IMR-90 (cell line): Measurements from ENCODE around the gene VPS52. TPM values are rescaled to one million over a fixed set of nuclear protein-coding genes. Genes with fewer than 3 reads are reported as not detected.
A peak's percentile ranks its signal among the peaks of the same experiment; 100 is the strongest.

Experiments used
- ATAC-seq: fragments of 200-7000 bp; cut with Tn5 transposase; 2 replicates; pipeline ENCODE4 v1.9.1; 2020; ENCODE audit warnings: low read depth, mild to moderate bottlenecking, moderate library complexity
- BruUV-seq: library from RNA; stranded (reverse); fragments of 400-500 nt; replicated peaks from 2 replicates; lab custom pipeline; 2021; lab: Mats Ljungman, UMichigan
- CTCF ChIA-PET: fragments of 300-600 bp; formaldehyde crosslinking; extraction: SDS; loops from one replicate; lab custom pipeline; 2021; ENCODE audit warnings: antibody characterized with exemption; lab: Yijun Ruan, JAX
- POLR2A ChIA-PET: fragments of 300-600 bp; sonication (Branson Sonifier 250); formaldehyde crosslinking; loops from one replicate; lab custom pipeline; 2022; ENCODE audit warnings: antibody characterized with exemption; ENCODE audit not compliant: unreplicated experiment; lab: Charles Lee
- DNase-seq: peaks from one replicate; pipeline ENCODE4 v3.0.0; 2013
- H2AFZ ChIP-seq: replicated peaks from 2 replicates; pipeline ENCODE3; 2013; ENCODE audit warnings: low read length, mild to moderate bottlenecking; ENCODE audit not compliant: poor library complexity
- H2AK5ac ChIP-seq: 2 replicates; pipeline ENCODE4 v1.6.1; 2013; ENCODE audit warnings: low read depth, low read length, inconsistent platforms
- H2AK9ac ChIP-seq: replicated peaks from 2 replicates; pipeline ENCODE3; 2013; ENCODE audit warnings: mild to moderate bottlenecking, low read depth, low read length, moderate library complexity; ENCODE audit not compliant: poor library complexity
- H2BK120ac ChIP-seq: 2 replicates; pipeline ENCODE4 v1.6.1; 2013; ENCODE audit warnings: low read depth, low read length, inconsistent platforms
- H2BK15ac ChIP-seq: 3 replicates; pipeline ENCODE4 v1.6.1; 2013; ENCODE audit warnings: low read depth, low read length, inconsistent platforms
- H2BK20ac ChIP-seq: 2 replicates; pipeline ENCODE4 v1.6.1; 2013; ENCODE audit warnings: low read depth, mild to moderate bottlenecking, inconsistent platforms, low read length, moderate library complexity
- H2BK5ac ChIP-seq: 2 replicates; pipeline ENCODE4 v1.6.1; 2013; ENCODE audit warnings: mild to moderate bottlenecking, low read depth, low read length, inconsistent platforms; ENCODE audit not compliant: poor library complexity, severe bottlenecking
- H3K14ac ChIP-seq: replicated peaks from 2 replicates; pipeline ENCODE4 v1.6.1; 2013; ENCODE audit warnings: low read depth, low read length, inconsistent platforms
- H3K18ac ChIP-seq: 2 replicates; pipeline ENCODE4 v1.6.1; 2013; ENCODE audit warnings: low read depth, low read length, control low read depth
- H3K23ac ChIP-seq: 2 replicates; pipeline ENCODE4 v1.6.1; 2013; ENCODE audit warnings: low read depth, low read length, inconsistent platforms
- H3K27ac ChIP-seq: 2 replicates; pipeline ENCODE4 v1.5.1; 2013; ENCODE audit warnings: mild to moderate bottlenecking, control low read depth, low read length; ENCODE audit not compliant: insufficient read depth
- H3K27me3 ChIP-seq: 2 replicates; pipeline ENCODE4 v1.6.1; 2013; ENCODE audit warnings: low read length; ENCODE audit not compliant: control insufficient read depth, insufficient read depth
- H3K36me3 ChIP-seq: 2 replicates; pipeline ENCODE4 v1.6.1; 2013; ENCODE audit warnings: low read length, mixed read lengths; ENCODE audit not compliant: control insufficient read depth, insufficient read depth
- H3K4ac ChIP-seq: 2 replicates; pipeline ENCODE4 v1.6.1; 2013; ENCODE audit warnings: low read depth, low read length, inconsistent platforms
- H3K4me1 ChIP-seq: 2 replicates; pipeline ENCODE4 v1.6.1; 2013; ENCODE audit warnings: low read length, mixed read lengths; ENCODE audit not compliant: control insufficient read depth, insufficient read depth
- H3K4me2 ChIP-seq: 2 replicates; pipeline ENCODE4 v1.6.1; 2013; ENCODE audit warnings: low read depth, mild to moderate bottlenecking, control low read depth, low read length, moderate library complexity
- H3K4me3 ChIP-seq: 2 replicates; pipeline ENCODE4 v1.5.1; 2013; ENCODE audit warnings: low read depth, mild to moderate bottlenecking, control low read depth, low read length, moderate library complexity; ENCODE audit not compliant: insufficient read depth
- H3K56ac ChIP-seq: 2 replicates; pipeline ENCODE4 v1.6.1; 2013; ENCODE audit warnings: low read length, inconsistent platforms; ENCODE audit not compliant: insufficient read depth; ENCODE audit errors: extremely low read depth
- H3K79me1 ChIP-seq, 2 experiments: 2 replicates each; pipeline ENCODE4 v1.6.1; 2013; ENCODE audit warnings: low read length in 2 of 2, inconsistent platforms in 1 of 2, low read depth in 1 of 2
- H3K9ac ChIP-seq: 2 replicates; pipeline ENCODE4 v1.6.1; 2013; ENCODE audit warnings: low read depth, low read length, control low read depth
- H3K9me1 ChIP-seq: 2 replicates; pipeline ENCODE4 v1.6.1; 2013; ENCODE audit warnings: low read length, inconsistent platforms; ENCODE audit not compliant: insufficient read depth
- H3K9me3 ChIP-seq: 2 replicates; pipeline ENCODE4 v1.6.1; 2013; ENCODE audit warnings: low read length; ENCODE audit not compliant: control insufficient read depth, insufficient read depth
- H4K20me1 ChIP-seq: 2 replicates; pipeline ENCODE4 v1.6.1; 2013; ENCODE audit warnings: low read length, inconsistent platforms; ENCODE audit not compliant: insufficient read depth
- H4K5ac ChIP-seq: 2 replicates; pipeline ENCODE4 v1.6.1; 2013; ENCODE audit warnings: mild to moderate bottlenecking, low read depth, low read length, control low read depth
- H4K8ac ChIP-seq, 2 experiments: 2 replicates each; pipeline ENCODE4 v1.6.1; 2013; ENCODE audit warnings: low read depth in 2 of 2, low read length in 2 of 2, control low read depth in 1 of 2, inconsistent platforms in 1 of 2
- H4K91ac ChIP-seq: 2 replicates; pipeline ENCODE4 v1.6.1; 2013; ENCODE audit warnings: low read depth, low read length, inconsistent platforms; ENCODE audit not compliant: insufficient read depth
- BHLHE40 ChIP-seq: fragments of 150-350 bp; IDR thresholded peaks from 2 replicates; pipeline ENCODE4 v1.6.1; 2016; ENCODE audit warnings: mild to moderate bottlenecking, low read depth, low read length
- CHD1 ChIP-seq: IDR thresholded peaks from 2 replicates; pipeline ENCODE4 v1.6.1; 2012; ENCODE audit warnings: low read depth, low read length, improper control_type of control experiment
- MAZ ChIP-seq: IDR thresholded peaks from 2 replicates; pipeline ENCODE4 v1.6.1; 2012; ENCODE audit warnings: low read depth, mild to moderate bottlenecking, low read length, improper control_type of control experiment, moderate library complexity, borderline replicate concordance
- POLR2A ChIP-seq: IDR thresholded peaks from 2 replicates; pipeline ENCODE4 v1.6.1; 2012; ENCODE audit warnings: mild to moderate bottlenecking, low read depth, low read length
- USF2 ChIP-seq: fragments of 150-350 bp; IDR thresholded peaks from 2 replicates; pipeline ENCODE4 v1.6.1; 2017; ENCODE audit warnings: mild to moderate bottlenecking, antibody characterized with exemption, low read length, low read depth
- WGBS, 2 experiments: methylation state at CpG; one replicate each; pipeline versions ENCODE4 v1.1.5 to v1.1.7; 2013; ENCODE audit warnings: missing lambda C conversion rate in 2 of 2; ENCODE audit not compliant: insufficient read length in 1 of 2; ENCODE audit errors: extremely low coverage in 2 of 2; 5-methylcytosine and 5-hydroxymethylcytosine counted together
- dilution Hi-C: fragments of 300-500 bp; cut with HindIII; formaldehyde crosslinking; loops from one replicate; pipeline ENCODE4 v1.14.3; 2018; ENCODE audit warnings: low sequenced_read_pairs; ENCODE audit not compliant: unreplicated experiment
- in situ Hi-C: fragments of 300-500 bp; cut with MboI; formaldehyde crosslinking; loops from 3 replicates; pipeline ENCODE4 v1.14.3; 2019; ENCODE audit warnings: low sequenced_read_pairs, inconsistent platforms, mixed read lengths
- intact Hi-C: fragments of 100-400 bp; cut with micrococcal nuclease; formaldehyde crosslinking; loops from 2 replicates; pipeline ENCODE4 v1.10.0; 2022
- polyA plus RNA-seq, 3 experiments: library from polyadenylated mRNA; depleted of rRNA; stranded (reverse); fragments of >200 nt; gene quantifications; 2 replicates each; pipeline ENCODE4 v1.2.3, GENCODE V29; 2012; ENCODE audit warnings: low replicate concordance in 1 of 3
- total RNA-seq: library from RNA; depleted of rRNA; stranded (reverse); fragments of >200 nt; gene quantifications from 2 replicates; pipeline ENCODE4 v1.2.3, GENCODE V29; 2012

Gene VPS52
- total and polyA plus RNA-seq, 2 of the 4 experiments (the other 2 are of a cell fraction): 29.8 to 54.6 TPM

DNA sequence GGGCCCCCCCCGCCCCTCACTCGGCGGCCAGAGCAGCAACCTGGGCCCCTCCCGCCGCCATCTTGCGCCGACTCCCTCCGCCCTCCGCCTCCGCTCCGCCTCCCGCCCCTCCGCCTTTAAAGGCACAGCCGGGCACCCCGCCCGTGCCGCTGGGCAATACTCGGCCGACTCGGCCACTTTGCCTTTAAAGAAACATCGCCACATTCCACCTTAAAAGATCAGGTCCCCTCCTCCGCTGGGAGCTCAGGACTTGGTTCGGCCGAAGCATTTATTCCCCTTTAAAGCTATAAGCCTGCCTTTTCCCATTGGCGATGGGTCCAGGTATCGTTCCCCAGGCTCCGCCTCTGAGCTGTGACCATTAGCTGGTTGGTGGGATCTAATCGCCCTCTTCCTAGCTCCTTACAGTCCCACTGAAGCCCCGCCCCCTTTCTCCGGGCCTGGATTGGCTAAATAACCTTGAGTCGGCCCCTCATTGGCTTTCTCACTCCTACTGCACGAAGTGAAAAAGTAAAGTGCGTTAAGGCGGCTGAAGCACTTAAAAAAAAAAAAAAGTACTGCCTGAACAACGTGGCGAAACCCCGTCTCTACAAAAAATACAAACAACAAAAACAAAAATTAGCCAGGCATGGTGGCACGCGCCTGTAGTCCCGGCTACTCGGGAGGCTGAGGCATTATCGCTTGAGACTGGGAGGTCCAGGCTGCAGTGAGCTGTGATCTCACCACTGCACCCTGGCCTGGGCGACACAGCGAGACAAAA lies 46.2 kb upstream of the VPS52 start, which contains the start of gene ZBTB22:
TSS of gene ZBTB22 (minus strand) at position 76 of the 757 bp plus-strand sequence. CDS start 828 bp downstream, outside the sequence.
- in situ Hi-C loops (no loop called here), intact Hi-C loops (no loop called here)
- POLR2A ChIA-PET: interaction anchor here (0.7 to 1.5 kb wide), 3 partner anchors 29 to 105 kb away, joined by 3 to 7 read pairs (median 6); partner anchors contain the start of genes PFDN6 and WDR46

More for the DNA sequence above, 46.2 kb upstream of the VPS52 start, which contains the start of gene ZBTB22:
- peak within 1 kb of the TSS; percentile 7 for H4K91ac ChIP-seq
- H3K23ac ChIP-seq: peak within 1 kb of the TSS; percentile 71; the same call in 1 of the 2 replicates
- H3K9me3 ChIP-seq: no peaks in the 10 kb centered on the region
- H3K27me3 ChIP-seq: no peaks in the 10 kb centered on the region
- ATAC-seq: peak; percentile 74
- no peak for TF ChIP-seq CHD1
- TF ChIP-seq POLR2A: peak; percentile 53; the same call in 1 of the 2 replicates
- TF ChIP-seq USF2: no peak; the same call in 1 of the 2 replicates
- TF ChIP-seq BHLHE40: peak; percentile 63
- TF ChIP-seq MAZ: peak; percentile 95
- H3K79me1 ChIP-seq: peaks cover 36 to 81% of the 10 kb centered on the region in 2 experiments
- H3K18ac ChIP-seq: peak within 1 kb of the TSS; percentile 8; the same call in 1 of the 2 replicates
- peak within 1 kb of the TSS; percentile 70 for H3K4me2 ChIP-seq
- H3K4me3 ChIP-seq: peak within 1 kb of the TSS; percentile 55
- H3K56ac ChIP-seq: 0 out of 2 replicates have a peak within 1 kb of the TSS, but pooled peaks have one; percentile 26
- peak within 1 kb of the TSS; percentile 85 for H2AFZ ChIP-seq
- peak within 1 kb of the TSS; percentile 81; the same call in 1 of the 2 replicates for H2AK5ac ChIP-seq
- H4K8ac ChIP-seq: peak within 1 kb of the TSS; percentile 40 to 69; a peak in 3 of 4 replicates
- H3K36me3 ChIP-seq: peaks cover 28% of the 10 kb centered on the region
- peak within 1 kb of the TSS; percentile 97 for H2BK5ac ChIP-seq
- dilution Hi-C loops: no loop called here
- H2BK15ac ChIP-seq: peak within 1 kb of the TSS; percentile 30; the same call in 1 of the 3 replicates
- peak within 1 kb of the TSS; percentile 76; the same call in 1 of the 2 replicates for H2BK120ac ChIP-seq
- peaks cover 22% of the 10 kb centered on the region for H3K9me1 ChIP-seq
- CTCF ChIA-PET: no interaction called here
- 3% methylated on average over 12 of the region's 44 CpGs; no CpG with 5 or more reads in 1 of the 2 experiments for WGBS, 2 experiments
- H4K5ac ChIP-seq: peak within 1 kb of the TSS; percentile 29
- no TSS peak for BruUV-seq
- H2AK9ac ChIP-seq: peak within 1 kb of the TSS; percentile 59
- peaks cover 10% of the 10 kb centered on the region for H4K20me1 ChIP-seq
- peak within 1 kb of the TSS; percentile 98 for H3K27ac ChIP-seq
- peak within 1 kb of the TSS; percentile 50 for H3K9ac ChIP-seq
- H3K4me1 ChIP-seq: peaks cover 35% of the 10 kb centered on the region
- 0 out of 2 replicates have a peak within 1 kb of the TSS, but pooled peaks have one; percentile 33 for H2BK20ac ChIP-seq
- DNase-seq: peak; percentile 99
- peak within 1 kb of the TSS; percentile 65 for H3K14ac ChIP-seq
- H3K4ac ChIP-seq: peak within 1 kb of the TSS; percentile 85
